Activated CD8-positive, alpha-beta memory T cell treated with anti-CD3 and anti-CD28 coated beads for 4 hours (primary cell): Measurements from ENCODE around the gene DDX17.
A peak's percentile ranks its signal among the peaks of the same experiment; 100 is the strongest.
"Not testable (repeated sequence)": the region's sequence is repeated elsewhere in the genome, so short reads cannot be mapped to it uniquely, and the experiment has no call there.

Experiments used
- DNase-seq, 2 donors: peaks; one replicate each; pipeline ENCODE4 v3.0.0-alpha.2; 2020; ENCODE audit warnings: low read depth in 2 of 2

DDX17 gene

DNA sequence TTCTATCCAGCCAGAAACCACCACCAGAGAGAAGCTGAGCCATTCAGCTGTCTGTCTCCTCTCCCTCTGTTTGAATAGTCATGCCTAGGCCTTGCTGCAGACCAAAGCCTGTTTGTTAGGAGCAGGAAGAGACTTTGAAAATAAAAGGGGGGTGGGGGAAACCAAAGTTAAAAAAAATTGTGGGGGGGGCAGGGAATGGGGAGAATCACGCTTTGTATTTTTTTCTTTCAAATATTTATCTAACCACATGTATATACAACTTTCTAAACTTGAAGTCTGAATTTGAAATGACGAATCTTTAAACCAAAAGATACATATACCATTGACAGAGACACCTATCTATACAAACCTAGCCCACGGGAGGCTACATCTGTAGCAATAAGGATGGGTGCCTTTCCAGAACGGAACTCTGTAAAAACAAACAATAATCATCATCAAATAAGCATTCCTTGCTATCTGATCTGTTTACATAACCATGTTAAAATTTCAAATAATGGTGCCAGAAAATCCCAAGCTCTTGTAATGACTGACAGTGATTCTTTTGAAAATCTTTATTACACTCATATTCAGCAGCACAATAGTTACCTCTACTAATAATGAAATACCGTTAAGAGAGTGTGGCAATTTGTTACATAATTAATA is 14.3 kb downstream of the DDX17 start:
- no peak for DNase-seq

DNA sequence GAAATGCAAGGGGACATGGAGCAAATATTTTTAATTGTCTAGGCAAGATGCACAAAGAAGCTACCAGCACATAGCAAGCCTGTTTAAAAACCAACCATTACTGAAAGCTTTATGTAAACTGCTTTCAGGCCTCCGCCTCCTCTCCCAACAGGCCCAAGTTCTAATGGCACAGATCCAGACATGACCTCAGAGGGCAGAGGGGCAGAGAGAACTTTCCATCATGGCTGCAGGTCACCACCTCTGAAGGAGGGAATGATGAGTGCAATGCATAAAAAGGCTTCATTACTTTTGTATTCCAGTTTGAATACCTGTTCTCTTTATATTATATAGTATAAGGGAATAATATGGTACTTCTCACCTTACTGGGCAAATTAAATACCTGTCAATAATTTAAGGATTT is 15.2 kb downstream of the DDX17 start:
- DNase-seq = no peak

DNA sequence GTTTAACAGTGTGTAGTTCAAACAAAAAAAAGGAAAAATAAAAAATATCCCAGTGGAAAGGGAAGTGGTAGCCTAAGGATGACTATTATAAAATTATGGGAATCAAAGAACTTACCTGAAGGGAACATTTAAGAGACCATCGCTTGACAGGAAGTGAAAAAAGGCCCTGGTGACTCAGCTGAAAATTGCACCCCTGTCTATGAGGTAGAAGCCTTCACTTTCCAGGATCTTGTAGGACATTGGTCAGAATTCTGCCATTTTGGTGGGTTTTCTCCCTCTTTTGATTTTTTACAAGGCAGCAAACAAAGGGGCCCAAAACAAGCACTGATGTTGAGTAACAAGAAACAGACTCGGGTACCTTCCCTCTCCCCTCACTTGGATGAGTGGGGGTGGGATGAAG is 15.6 kb downstream of the DDX17 start:
- no peak for DNase-seq

DNA sequence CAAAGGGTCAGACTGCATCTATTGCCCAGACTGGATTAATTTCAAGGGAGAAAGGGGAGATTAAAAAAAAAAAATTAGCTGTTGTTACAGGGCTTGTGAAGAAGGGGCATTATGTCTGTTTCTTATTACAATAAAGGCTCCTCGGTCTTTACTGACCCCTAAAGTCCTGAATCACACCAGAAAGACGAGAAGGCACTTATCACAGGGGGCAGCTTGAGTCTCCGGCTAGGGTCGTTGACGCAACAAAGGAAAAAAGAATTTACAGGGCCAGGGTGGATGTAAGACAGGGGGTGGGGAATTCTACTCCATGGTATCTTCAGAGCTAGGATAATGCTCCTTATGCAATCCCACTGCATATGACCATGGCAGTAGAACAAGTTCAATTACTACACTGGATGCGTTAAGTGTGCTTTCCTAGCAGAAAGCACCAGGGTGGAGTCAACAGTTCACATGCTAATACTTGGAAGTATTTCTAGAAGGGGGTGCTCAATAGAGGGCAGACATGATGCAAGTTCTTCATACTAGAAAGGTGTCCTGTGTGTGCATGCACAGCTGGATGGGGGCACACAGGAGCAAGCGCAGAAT is 16.5 kb downstream of the DDX17 start:
- DNase-seq = no peak

DNA sequence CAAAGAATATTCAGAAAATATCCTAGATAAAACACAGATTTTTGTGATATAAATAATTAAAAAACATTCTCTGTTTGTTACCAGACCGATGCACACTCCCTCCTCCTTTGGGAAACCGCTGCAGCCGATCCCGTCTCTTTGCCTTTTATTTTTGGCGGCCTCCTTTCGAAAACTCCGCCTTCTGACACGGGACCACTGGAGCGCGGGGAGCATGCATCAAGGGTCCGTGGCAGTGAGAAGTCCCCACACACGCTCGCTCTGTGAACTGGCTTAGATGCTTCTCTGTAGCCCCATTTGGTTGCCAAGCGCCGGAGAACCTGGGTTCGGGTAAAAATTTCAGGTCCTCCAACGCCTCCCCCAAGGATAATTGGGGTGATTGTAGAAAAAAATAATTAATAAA is 17.0 kb downstream of the DDX17 start:
- no peak for DNase-seq

DNA sequence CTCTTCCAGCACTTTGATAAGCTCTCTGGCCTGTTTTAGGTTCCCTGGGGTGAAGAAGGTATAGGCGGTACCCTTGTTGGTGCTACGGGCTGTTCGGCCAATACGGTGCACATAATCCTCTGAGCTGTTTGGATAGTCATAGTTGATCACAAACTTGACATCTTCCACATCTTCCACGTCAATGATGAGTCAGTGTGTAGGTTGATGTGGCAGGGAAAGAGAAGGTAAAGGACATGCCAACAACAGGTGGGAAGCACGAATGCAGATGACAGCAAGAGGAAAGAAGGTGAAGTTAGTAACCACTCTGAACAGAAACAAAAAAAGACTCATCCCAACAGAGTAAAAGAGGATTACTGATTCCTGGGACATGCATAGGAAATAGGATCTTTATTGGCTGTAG is 18.2 kb downstream of the DDX17 start:
- DNase-seq = no peak

DNA sequence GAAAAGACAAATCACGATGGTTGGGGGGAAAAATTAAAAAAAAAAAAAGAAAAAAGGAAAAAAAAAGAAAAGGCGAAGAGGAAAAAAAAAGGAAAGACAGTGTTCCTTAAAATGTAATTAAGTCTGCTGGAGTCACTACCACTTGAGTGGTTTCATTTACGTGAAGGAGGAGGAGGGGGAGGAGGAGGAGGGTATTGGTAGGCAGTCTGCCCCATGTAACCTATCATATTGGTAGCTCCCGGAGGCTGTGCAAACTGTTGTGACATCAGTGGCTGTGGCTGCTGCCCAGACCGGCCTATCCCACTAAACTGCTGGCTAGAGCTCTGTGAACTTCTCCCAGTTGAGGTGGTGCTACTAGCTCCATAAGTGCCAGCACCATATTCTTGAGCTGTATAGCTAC is 20.3 kb downstream of the DDX17 start:
- no peak for DNase-seq

DNA sequence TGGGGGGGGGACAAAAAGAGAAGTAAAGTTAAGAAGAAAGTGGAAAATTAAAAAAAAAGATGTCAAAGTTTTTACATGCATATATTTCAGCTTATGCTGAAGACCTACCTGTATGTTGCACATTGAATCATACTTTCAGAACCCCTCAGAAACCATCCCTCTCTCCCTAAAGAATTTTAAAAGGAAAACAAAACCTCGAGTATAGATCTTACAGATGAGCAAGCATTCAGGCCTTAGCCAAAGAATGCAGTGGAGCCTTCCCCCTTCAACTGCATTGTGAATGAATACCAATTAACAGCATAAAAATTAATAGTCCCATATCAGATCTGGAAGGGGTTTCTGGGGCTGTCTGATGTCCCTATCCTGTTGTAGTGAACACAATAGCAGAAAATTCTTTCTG is 21.9 kb downstream of the DDX17 start:
- DNase-seq = no peak

DNA sequence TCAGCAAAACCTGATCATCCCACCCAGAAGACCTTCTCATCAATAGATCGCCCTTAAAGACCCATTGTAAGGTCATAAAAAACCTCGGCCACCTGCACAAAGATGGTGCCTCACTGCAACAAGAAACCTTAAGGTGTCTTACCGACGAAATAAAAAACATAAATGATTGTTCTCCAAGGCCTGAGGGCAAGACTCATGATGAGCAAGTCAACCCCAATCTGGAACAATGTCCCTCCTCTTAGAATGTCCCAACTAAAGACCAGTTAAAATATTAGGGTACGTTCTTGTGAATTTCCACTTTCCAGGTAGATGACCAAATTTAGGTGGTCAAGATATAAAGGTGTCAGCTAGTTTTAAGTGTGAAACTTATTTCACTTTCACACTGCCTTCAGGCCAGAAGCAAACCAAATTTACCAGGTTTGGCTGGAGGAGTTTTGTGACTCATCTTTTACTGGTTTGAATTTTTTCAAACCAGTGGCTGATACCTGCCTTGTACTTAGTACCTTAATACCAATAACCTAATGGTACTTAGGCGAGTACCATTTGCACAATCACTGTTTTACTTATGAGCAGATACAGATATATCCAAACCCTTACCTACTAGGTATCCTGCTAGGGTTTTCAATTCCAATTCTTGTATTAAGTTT is 23.3 kb downstream of the DDX17 start:
- DNase-seq = no peak

DNA sequence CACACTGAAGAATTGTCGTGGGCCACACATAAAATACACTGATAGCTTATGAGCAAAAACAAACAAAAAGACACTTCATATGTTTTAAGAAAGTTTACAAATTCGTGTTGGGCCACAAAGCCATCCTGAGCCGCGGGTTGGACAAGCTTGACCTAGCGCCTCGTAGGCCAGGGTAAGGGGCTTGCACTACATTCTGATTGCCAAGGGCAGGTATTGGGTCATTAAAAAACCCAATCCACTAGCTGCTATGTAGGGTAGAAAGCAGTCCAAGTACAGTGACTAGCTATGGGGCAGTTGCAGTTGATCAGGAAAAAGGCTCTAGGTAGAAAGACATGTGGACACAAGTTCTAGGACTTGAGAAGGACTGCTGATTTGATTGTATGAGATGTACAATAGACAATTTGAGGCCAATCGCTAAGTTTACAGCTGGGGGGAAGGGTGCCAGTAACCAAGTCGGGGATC is 24.2 kb downstream of the DDX17 start:
- DNase-seq = no peak

DNA sequence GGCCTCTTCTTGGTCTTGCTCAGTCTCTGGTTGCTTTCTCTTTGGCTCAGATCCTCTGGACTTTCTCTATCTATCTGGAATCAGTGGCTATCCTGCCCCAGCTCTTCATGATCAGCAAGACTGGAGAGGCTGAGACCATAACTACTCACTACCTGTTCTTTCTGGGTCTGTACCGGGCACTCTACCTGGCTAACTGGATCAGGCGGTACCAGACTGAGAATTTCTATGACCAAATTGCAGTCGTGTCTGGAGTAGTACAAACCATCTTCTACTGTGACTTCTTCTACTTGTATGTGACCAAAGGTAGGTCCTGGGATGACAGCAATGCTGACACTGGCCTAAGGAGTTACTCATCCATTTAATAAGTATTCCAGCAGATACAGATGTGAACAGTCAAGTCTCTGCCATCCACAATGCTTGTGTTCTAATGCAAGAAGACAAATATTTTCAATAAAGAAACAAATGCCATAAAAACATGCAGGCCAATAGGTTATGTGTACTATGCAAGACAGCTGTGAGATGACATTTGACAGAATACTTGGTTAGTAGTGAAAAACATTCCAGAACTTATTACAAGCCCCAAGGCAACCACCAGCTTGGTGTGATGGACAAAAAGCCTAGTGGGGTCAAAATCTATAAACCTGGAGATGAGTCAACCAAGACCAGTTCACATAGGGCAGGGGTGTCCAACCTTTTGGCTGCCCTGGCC is 24.8 kb downstream of the DDX17 start:
- DNase-seq = no peak

DNA sequence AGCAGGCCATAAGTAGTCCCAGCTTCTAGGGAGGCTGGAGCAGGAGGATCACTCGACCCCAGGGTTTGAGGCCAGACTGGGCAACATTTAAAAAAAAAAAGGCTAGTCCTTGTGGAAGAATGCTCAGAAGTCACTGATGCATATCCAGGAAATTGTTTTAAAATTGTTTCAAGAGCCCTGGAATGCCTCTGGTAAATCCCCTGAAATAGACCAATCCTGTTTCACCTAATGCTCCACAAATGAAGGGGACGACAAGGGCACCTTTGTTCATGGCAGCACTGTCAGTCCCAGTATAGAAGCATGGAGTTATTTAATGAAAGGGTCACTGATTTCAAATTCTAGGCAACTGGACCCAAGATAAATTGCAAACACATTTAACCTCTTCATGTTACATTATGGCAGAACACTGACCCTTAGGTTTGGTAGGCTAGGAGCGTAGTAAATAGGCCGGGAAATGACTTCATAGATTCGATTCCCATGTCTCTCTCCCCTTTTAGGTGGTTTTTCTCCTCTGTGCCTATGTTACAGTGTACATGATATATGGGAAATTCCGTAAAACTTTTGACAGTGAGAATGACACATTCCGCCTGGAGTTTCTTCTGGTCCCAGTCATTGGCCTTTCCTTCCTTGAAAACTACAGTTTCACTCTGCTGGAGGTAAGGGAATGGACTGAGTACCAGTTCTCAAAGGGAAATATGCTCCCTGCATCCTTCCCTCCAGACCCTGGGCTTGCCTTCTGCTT is 26.8 kb downstream of the DDX17 start:
- DNase-seq = no peak

DNA sequence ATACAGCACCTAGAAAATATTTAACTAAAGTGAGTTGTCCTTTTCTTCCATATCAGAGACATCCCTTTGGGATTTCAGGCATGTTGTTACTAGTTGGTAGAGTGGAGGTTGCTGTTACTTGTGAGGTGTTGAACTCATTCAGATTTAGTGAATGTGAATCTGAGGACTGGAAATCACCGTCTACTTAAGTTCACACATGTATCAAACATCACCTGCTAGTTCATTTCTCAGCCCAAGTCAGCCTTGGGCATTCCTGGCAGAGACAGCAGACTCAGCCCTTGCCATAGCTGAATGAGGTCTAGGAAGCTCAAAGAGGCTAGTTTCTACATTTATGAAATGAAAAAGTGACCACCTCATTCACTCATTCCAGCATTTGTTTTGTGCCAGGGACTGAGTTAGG is 28.5 kb downstream of the DDX17 start:
- DNase-seq = no peak

DNA sequence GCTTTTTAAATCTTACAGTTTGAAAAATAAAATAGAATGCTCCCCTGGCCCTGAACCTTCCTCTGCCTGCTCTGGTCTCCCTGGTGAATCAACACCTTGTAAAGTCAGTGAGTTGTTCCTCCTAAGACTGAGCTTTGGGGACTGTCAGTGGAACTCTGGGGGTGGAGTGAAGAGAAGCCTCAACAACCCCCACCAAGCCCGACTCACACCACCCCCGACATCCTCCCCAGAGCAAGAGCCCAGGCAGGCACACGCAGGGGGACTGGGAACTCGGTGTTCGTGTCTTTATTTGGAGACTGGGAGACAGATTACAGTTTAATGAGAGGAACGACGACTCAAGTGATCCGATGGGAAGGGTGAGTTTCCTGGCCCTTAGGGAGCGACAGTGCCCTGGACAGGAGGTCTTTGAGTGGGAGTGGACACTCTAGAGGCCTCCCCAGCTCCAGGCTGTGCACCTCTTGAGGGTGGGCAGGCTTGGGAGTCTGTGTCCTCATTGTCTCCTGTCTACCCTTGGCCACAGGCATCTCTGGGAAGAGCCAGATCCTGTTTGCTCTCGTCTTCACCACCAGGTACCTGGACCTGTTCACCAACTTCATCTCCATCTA is 32.0 kb downstream of the DDX17 start:
- no peak for DNase-seq

DNA sequence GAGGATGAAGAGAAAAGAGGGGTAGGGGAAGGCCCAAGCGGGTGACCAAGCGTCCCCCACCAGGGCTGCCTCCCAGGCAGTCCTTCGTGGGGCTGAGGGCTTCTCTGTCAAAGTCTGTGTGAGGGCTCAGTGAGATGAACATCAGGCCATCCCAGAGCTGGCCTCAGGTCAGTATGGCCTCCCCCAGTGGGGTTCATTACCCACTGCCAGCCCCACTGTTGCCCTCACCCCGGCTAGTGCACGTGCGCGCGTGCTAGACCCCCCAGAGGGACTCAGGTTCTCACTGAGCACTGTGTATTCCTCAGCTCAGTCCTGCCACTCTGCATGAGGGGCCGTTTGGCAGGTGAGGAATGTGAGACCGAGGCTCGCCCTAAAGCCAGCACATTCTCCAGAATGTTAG is 34.9 kb downstream of the DDX17 start:
- DNase-seq = no peak

DNA sequence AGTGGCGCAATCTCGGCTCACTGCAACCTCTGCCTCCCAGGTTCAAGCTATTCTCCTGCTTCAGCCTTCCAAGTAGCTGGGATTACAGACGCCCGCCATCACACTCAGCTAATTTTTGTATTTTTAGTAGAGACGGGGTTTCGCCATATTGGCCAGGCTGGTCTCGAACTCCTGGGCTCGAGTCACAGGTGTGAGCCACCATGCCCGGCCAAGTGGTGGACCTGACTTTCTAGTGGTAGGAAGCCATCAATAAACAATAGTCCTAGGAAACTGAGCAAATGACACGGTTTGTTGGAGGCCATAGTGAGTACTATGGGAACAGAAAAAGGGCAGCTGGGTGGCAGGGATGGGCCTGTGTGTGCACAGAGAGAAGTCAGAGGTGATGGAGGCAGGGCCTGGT is 35.9 kb downstream of the DDX17 start:
- not testable (repeated sequence) for DNase-seq

DNA sequence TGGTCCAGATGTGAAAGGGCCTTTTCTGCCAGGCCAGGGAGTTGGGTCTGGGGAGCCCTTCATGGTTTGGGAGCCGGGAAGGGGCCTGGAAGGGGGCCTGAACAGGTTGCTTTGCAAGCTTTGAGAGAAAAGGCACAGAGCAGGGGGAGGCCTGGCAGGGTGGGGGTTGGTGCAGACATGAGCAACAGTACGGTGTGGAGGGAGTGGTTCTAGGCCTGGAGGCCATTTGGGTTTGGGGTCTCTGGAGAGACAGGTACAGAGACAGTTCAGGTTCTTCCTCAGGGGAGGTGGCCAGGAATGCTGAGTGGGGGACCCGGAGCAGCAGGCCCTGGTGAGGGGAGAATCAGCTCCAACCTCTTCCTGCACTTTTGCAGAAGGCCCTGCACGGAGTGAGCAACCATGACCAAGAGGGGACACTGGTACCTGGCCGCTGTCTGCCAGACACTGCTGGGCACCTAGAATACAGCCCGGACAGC is 36.8 kb downstream of the DDX17 start:
- no peak for DNase-seq

DNA sequence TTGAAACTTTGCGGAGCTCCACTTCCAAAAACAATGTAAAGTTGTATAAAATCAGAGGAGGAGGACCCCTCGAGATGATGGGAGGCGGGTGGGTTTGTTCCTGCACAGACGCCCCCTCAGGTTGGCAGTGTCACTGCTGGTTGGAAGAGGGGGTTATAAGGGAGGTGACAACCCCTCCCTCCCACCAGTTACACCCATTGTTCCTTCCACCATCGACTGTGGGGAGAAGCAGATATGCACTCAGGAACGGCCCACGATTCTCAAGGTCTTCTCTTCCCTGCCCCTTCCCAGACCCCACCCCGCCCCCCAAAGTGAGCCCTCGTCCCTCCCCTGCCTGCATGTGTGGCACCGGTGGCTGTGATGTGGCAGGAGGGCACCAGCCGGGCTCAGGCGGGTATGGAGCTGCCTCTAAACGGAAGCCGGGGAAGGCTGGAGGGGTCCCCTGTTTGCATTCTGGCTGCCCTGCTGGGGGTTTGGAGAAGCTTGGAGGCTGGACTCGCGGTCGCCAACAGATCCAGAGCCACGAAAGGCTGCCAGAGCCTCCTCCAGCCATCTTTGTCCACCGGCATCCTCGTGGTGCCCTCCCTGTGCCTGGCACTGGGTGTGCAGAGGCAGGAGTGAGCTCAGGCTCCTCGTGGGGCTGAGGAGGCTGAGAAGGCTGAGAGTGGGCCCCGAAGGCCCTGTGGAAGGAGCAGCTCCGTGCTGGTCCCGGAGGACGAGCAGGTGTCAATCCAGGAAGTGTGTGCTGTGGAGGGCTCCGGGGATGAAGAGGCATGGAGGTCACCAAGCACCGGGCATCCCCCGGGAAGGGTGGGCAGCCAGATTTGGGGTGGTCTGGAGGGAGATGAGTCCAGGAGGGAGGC is 37.4 kb downstream of the DDX17 start:
- no peak for DNase-seq

DNA sequence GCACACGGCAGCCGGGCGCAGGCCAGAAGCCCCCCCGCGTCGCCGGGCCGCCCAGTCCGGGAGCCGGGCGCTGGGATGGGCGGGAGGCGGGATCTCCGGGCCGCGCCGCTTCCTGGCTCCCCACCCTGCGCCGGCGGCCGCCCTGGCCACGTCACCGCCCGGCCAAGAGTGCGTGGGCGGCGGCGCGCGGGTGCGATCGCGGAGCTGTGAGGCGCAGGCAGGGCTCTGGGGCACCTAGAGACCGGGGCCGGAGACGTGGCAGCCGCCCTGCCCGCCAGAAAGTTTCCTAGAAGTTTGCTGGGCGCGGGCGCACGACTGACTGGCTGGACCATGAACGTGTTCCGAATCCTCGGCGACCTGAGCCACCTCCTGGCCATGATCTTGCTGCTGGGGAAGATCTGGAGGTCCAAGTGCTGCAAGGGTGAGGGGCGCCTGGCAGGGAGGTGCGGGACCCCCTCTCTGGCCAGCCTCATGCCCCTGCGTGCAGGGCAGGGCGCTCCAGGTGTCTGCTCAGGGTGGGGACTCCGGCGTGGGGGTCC is 38.1 kb downstream of the DDX17 start, which contains the start of gene KDELR3:
TSS of gene KDELR3 (plus strand) at position 193 of the 539 bp plus-strand sequence. CDS start at position 331, 138 bp downstream.
- DNase-seq = peak in 1 of 2 donors; percentile 11

DNA sequence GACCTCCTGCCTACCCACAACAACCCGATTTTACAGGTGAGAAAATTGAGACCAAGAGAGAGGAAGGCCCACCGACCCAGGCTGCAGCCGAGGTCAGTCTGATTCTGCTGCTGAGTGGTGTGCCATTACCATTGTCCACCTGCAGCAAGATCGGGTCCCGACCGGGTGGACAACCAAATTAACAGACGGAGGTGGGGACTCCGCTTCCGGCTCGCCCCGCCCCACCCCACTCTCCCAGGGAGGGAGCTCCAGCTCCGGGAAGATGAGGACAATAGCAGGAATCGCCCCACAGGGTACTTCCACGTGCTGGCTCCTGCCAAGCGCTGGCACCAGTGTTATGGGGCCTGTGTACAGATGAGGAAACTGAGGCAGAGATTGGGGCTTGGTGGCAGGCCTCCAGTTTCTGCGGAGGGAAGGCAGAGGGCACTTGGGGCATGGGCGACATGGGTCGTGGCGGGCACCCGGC is 38.6 kb downstream of the DDX17 start:
- DNase-seq = no peak
